ENCODE measurements around the gene GJB4. TPM values are rescaled to one million over a fixed set of nuclear protein-coding genes. Genes with fewer than 3 reads are reported as not detected.

GJB4 gene
- total RNA-seq, 1 experiment from 2014 or later, result 0.07 TPM

- peaks cover 17% of the 10 kb centered on the region for H3K4me1 Mint-ChIP-seq
- H3K9me3 Mint-ChIP-seq, result no peaks in the 10 kb centered on the region
- peaks cover 27% of the 10 kb centered on the region for H3K27me3 Mint-ChIP-seq (ENCODE audit: low read depth)
- no peak for TF ChIP-seq ATF6 (CRISPR knock-in tag; IDR thresholded peaks at IDR 0.05)
- TF ChIP-seq ZSCAN18 (CRISPR knock-in tag; IDR thresholded peaks at IDR 0.05), result no peak
- TF ChIP-seq, protein P1, sequence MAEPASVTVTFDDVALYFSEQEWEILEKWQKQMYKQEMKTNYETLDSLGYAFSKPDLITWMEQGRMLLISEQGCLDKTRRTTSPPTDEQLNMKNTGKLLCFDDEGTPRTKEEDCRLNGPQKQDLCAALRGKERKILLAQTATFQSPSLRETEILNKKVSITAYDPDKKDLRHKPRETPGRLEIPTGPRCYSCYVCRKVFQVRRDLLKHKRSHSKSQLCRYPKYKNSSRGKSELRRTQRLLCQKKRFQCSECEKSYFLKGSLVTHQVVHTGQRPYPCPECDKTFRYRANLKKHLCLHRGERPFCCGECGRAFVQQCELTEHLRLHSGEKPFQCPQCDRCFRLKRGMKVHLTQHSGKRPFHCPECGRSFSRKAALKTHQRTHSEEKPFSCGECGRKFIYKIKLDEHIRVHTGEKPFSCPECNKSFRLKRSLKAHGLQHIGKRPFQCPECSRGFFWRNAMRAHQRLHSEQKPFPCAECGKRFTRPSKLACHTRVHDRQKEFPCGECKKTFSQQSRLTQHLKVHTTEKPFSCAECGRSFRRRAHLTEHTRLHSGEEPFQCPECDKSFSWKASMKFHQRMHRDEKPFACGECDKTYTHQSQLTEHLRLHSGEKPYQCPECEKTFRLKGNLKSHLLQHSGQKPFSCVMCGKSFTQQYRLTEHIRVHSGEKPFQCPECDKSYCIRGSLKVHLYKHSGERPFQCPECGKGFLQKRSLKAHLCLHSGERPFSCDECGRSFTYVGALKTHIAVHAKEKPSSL (CRISPR knock-in tag; conservative IDR thresholded peaks at IDR 0.05), result no peak
- TF ChIP-seq TP53 (CRISPR knock-in tag; IDR thresholded peaks at IDR 0.05), result no peak
- TF ChIP-seq ATF1 (CRISPR knock-in tag; IDR thresholded peaks at IDR 0.05), result no peak
- TF ChIP-seq PRDM15 (CRISPR knock-in tag; IDR thresholded peaks at IDR 0.05), result no peak
- TF ChIP-seq, protein P2, sequence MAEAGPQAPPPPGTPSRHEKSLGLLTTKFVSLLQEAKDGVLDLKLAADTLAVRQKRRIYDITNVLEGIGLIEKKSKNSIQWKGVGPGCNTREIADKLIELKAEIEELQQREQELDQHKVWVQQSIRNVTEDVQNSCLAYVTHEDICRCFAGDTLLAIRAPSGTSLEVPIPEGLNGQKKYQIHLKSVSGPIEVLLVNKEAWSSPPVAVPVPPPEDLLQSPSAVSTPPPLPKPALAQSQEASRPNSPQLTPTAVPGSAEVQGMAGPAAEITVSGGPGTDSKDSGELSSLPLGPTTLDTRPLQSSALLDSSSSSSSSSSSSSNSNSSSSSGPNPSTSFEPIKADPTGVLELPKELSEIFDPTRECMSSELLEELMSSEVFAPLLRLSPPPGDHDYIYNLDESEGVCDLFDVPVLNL (CRISPR knock-in tag; IDR thresholded peaks at IDR 0.05; ENCODE audit: borderline replicate concordance, low read depth), result no peak
- no peak for TF ChIP-seq RORB (CRISPR knock-in tag; IDR thresholded peaks at IDR 0.05)
- ATAC-seq (no peak), DNase-seq (ENCODE audit: low spot score) (no peak)
- H3K4me3 Mint-ChIP-seq, result no peak overlapping the region
- POLR2A ChIA-PET, result no interaction called here
- CTCF ChIA-PET, result interaction anchor here (5.2 kb wide), 1 partner anchor 58 kb away, joined by 45 read pairs; no protein-coding TSS in a partner anchor
- H3K27ac Mint-ChIP-seq, result no peak overlapping the region
- no peaks in the 10 kb centered on the region for H3K36me3 Mint-ChIP-seq
Observed at GRCh38 chr1:34794001-34794789, 34.7 kb downstream of the GJB4 start.

DNA sequence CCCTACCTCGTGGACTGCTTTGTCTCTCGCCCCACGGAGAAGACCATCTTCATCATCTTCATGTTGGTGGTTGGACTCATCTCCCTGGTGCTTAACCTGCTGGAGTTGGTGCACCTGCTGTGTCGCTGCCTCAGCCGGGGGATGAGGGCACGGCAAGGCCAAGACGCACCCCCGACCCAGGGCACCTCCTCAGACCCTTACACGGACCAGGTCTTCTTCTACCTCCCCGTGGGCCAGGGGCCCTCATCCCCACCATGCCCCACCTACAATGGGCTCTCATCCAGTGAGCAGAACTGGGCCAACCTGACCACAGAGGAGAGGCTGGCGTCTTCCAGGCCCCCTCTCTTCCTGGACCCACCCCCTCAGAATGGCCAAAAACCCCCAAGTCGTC is 35.2 kb downstream of the GJB4 start:
- CTCF ChIA-PET, result no interaction called here
- no peaks in the 10 kb centered on the region for H3K36me3 Mint-ChIP-seq
- peaks cover 27% of the 10 kb centered on the region for H3K27me3 Mint-ChIP-seq (ENCODE audit: low read depth)
- H3K4me1 Mint-ChIP-seq, result peaks cover 17% of the 10 kb centered on the region
- no peaks in the 10 kb centered on the region for H3K9me3 Mint-ChIP-seq
- no peak overlapping the region for H3K27ac Mint-ChIP-seq
- ATAC-seq (no peak), DNase-seq (ENCODE audit: low spot score) (no peak)
- POLR2A ChIA-PET, result no interaction called here
- TF ChIP-seq, protein P3, sequence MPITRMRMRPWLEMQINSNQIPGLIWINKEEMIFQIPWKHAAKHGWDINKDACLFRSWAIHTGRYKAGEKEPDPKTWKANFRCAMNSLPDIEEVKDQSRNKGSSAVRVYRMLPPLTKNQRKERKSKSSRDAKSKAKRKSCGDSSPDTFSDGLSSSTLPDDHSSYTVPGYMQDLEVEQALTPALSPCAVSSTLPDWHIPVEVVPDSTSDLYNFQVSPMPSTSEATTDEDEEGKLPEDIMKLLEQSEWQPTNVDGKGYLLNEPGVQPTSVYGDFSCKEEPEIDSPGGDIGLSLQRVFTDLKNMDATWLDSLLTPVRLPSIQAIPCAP (CRISPR knock-in tag; IDR thresholded peaks at IDR 0.05), result no peak
- TF ChIP-seq, protein P2 (CRISPR knock-in tag; IDR thresholded peaks at IDR 0.05; ENCODE audit: borderline replicate concordance, low read depth), result no peak
- TF ChIP-seq ESRRA (CRISPR knock-in tag; IDR thresholded peaks at IDR 0.05; ENCODE audit: borderline replicate concordance), result no peak
- TF ChIP-seq ATF2 (CRISPR knock-in tag; IDR thresholded peaks at IDR 0.05; ENCODE audit: borderline replicate concordance, low read depth), result no peak
- no peak for TF ChIP-seq STAT6 (CRISPR knock-in tag; conservative IDR thresholded peaks at IDR 0.05; ENCODE audit: low read depth)
- no peak for TF ChIP-seq TEAD4 (CRISPR knock-in tag; IDR thresholded peaks at IDR 0.05)
- no peak for TF ChIP-seq CBFB (CRISPR knock-in tag; IDR thresholded peaks at IDR 0.05; ENCODE audit: low read depth)
- H3K4me3 Mint-ChIP-seq, result no peak overlapping the region
